ENCODE results near the gene PTPN1. TPM values are rescaled to one million over a fixed set of nuclear protein-coding genes. Genes with fewer than 3 reads are reported as not detected.

Gene PTPN1
- total RNA-seq, 1 experiment from 2014 or later, result 63.0 TPM

DNA sequence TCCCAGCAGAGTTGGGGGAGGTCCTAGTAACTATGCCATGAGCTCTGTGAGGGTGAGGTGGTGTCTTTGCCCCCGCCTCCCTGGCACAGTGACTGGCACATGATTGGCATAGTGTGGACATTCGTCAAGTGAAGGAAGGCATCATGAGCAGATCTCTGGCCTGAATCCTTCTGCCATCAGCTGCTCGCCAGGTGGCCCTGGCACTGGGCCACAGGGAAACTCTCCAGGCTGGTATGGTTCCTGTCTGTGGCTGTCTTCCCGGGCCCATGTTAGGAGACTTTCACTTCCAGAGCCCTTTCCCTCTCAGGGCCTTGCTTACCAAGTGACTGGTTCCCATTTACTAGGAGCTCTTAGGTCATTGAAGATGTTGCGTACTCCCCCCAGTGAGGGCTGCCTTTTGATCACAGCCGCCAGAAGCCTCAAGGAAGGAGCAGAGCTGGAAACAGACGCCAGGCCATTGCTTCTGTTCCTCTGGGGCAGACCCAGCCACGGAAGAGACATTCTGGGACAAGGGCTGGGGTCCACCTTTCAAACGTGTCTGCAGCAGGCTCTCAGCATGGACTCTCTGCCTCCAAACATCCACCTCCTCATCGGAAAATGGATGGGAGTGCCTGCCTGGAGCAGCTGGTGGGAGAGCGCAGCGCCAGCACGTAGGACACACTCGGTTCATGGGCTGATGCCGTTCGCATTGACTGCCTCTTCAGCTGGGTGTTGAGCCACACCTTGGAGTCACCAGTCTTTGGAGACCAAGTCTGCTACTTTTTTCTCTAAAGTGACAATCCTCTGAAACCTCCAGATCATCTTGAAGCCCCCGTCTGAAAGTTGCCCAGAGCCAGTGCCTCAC lies 67.2 kb downstream of the PTPN1 start:
- no TSS peak for BruUV-seq (replicated peaks)

DNA sequence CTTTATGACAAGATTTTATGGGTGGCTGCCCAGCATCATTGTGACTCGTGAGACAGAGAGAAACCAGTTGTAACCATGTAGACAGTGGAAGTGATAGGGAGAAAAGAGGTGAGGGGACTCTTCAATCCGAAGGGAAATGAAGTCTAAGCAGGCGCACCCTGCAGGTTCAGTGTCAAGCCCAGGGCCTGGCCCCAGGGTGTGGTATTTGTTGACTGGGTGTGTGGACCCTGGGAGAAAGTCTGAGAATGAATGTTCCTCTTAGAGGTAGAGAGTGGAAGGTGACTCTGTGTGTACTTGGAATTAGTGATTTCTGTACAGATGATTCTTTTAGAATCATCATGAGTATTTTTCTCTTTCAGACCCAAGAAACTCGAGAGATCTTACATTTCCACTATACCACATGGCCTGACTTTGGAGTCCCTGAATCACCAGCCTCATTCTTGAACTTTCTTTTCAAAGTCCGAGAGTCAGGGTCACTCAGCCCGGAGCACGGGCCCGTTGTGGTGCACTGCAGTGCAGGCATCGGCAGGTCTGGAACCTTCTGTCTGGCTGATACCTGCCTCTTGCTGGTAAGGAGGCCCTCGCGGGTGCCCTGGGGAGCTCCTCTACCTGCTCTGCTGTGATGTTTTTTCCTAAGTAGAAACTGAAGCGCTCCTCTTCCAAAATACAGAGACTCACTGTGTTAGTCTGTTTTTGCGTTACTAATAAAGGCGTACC lies 68.0 kb downstream of the PTPN1 start:
- CTCF ChIA-PET, result interaction anchor here (0.6 to 6.0 kb wide), 12 partner anchors 7 to 395 kb away, joined by 3 to 40 read pairs (median 6); no protein-coding TSS in a partner anchor
- TF ChIP-seq, protein P1, sequence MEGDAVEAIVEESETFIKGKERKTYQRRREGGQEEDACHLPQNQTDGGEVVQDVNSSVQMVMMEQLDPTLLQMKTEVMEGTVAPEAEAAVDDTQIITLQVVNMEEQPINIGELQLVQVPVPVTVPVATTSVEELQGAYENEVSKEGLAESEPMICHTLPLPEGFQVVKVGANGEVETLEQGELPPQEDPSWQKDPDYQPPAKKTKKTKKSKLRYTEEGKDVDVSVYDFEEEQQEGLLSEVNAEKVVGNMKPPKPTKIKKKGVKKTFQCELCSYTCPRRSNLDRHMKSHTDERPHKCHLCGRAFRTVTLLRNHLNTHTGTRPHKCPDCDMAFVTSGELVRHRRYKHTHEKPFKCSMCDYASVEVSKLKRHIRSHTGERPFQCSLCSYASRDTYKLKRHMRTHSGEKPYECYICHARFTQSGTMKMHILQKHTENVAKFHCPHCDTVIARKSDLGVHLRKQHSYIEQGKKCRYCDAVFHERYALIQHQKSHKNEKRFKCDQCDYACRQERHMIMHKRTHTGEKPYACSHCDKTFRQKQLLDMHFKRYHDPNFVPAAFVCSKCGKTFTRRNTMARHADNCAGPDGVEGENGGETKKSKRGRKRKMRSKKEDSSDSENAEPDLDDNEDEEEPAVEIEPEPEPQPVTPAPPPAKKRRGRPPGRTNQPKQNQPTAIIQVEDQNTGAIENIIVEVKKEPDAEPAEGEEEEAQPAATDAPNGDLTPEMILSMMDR (IDR thresholded peaks at IDR 0.05; ENCODE audit: unreplicated experiment), result no peak

More for the DNA sequence above, 67.2 kb downstream of the PTPN1 start:
- H3K4me1 Mint-ChIP-seq (ENCODE audit: insufficient read depth, unreplicated experiment), result peaks cover 11% of the 10 kb centered on the region
- TF ChIP-seq, protein P1 (IDR thresholded peaks at IDR 0.05; ENCODE audit: unreplicated experiment), result no peak
- no peaks in the 10 kb centered on the region for H3K27me3 Mint-ChIP-seq (ENCODE audit: insufficient read depth, unreplicated experiment)
- peaks cover 90% of the 10 kb centered on the region for H3K36me3 Mint-ChIP-seq (ENCODE audit: insufficient read depth, unreplicated experiment)
- H3K9me3 Mint-ChIP-seq (ENCODE audit: unreplicated experiment), result no peaks in the 10 kb centered on the region
- POLR2A ChIA-PET, result interaction anchor here (0.6 to 5.7 kb wide), 5 partner anchors 10 to 263 kb away, joined by 3 to 33 read pairs (median 3); partner anchors contain the start of gene PTPN1
- intact Hi-C loops (cut with micrococcal nuclease), result no loop called here
- DNase-seq (ENCODE audit: unreplicated experiment), result no peak
- H3K27ac Mint-ChIP-seq (ENCODE audit: low read depth, unreplicated experiment), result peak overlapping the region; percentile 59
- H3K4me3 Mint-ChIP-seq (ENCODE audit: unreplicated experiment), result no peak overlapping the region
- CTCF ChIA-PET, result interaction anchor here (0.7 to 6.0 kb wide), 16 partner anchors 8 to 394 kb away, joined by 3 to 40 read pairs (median 7); partner anchors contain the start of gene PTPN1

DNA sequence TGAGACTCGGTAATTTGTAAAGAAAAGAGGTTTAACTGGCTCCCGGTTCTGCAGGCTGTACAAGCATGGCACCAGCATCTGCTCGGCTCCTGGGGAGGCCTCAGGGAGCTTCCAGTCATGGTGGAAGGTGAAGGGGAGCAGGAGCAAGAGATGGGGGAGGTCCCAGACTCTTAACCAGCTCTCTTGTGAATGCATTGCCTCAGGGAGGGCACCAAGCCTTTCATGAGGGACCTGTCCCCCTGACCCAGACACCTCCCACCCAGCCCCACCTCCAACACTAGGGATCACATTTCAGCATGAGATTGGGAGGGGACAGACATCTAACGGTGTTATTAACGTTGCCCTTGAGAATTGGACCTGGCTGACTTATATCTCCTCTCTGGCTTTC lies 68.6 kb downstream of the PTPN1 start:
- Mint-ChIP-seq H3K27me3 (ENCODE audit: insufficient read depth, unreplicated experiment) (no peaks in the 10 kb centered on the region), H3K36me3 (ENCODE audit: insufficient read depth, unreplicated experiment) (peaks cover 95% of the 10 kb centered on the region), H3K4me3 (ENCODE audit: unreplicated experiment) (no peak overlapping the region), H3K27ac (ENCODE audit: low read depth, unreplicated experiment) (no peak overlapping the region), H3K4me1 (ENCODE audit: insufficient read depth, unreplicated experiment) (no peaks in the 10 kb centered on the region), H3K9me3 (ENCODE audit: unreplicated experiment) (no peaks in the 10 kb centered on the region)
- ChIA-PET CTCF (interaction anchor here (0.6 to 6.0 kb wide), 17 partner anchors 8 to 395 kb away, joined by 3 to 36 read pairs (median 4); no protein-coding TSS in a partner anchor), POLR2A (interaction anchor here (0.8 to 1.8 kb wide), 4 partner anchors 9 to 114 kb away, joined by 3 to 9 read pairs (median 4); no protein-coding TSS in a partner anchor)
- intact Hi-C loops (cut with micrococcal nuclease), result no loop called here
- TF ChIP-seq, protein P1 (IDR thresholded peaks at IDR 0.05; ENCODE audit: unreplicated experiment), result no peak
- no TSS peak for BruUV-seq (replicated peaks)
- no peak for DNase-seq (ENCODE audit: unreplicated experiment)

More for the DNA sequence above, 68.0 kb downstream of the PTPN1 start:
- BruUV-seq (replicated peaks), result no TSS peak
- no peak for DNase-seq (ENCODE audit: unreplicated experiment)
- Mint-ChIP-seq H3K4me1 (ENCODE audit: insufficient read depth, unreplicated experiment) (peaks cover 3% of the 10 kb centered on the region), H3K36me3 (ENCODE audit: insufficient read depth, unreplicated experiment) (peaks cover 95% of the 10 kb centered on the region), H3K9me3 (ENCODE audit: unreplicated experiment) (no peaks in the 10 kb centered on the region), H3K27me3 (ENCODE audit: insufficient read depth, unreplicated experiment) (no peaks in the 10 kb centered on the region), H3K4me3 (ENCODE audit: unreplicated experiment) (no peak overlapping the region), H3K27ac (ENCODE audit: low read depth, unreplicated experiment) (peak overlapping the region; percentile 59)
- intact Hi-C loops (cut with micrococcal nuclease), result no loop called here
- POLR2A ChIA-PET, result interaction anchor here (0.7 to 1.8 kb wide), 3 partner anchors 10 to 114 kb away, joined by 3 to 9 read pairs (median 3); no protein-coding TSS in a partner anchor

All from MCF 10A (cell line).